ENCODE results near the gene CIDEA. TPM values are rescaled to one million over a fixed set of nuclear protein-coding genes. Genes with fewer than 3 reads are reported as not detected.

Gene CIDEA
- polyA plus RNA-seq, 3 donors: not detected

- no peak for DNase-seq (ENCODE audit: low read depth in 3 of 3, low spot score in 2 of 3)
Observed at GRCh38 chr18:12296087-12296403, 41.9 kb downstream of the CIDEA start.

GRCh38 chr18:12296457-12296856 lies 42.3 kb downstream of the CIDEA start:
- no peak for DNase-seq (ENCODE audit: low read depth in 3 of 3, low spot score in 2 of 3)

GRCh38 chr18:12299862-12300261 lies 45.7 kb downstream of the CIDEA start:
- no peak for DNase-seq (ENCODE audit: low read depth in 3 of 3, low spot score in 2 of 3)

DNA sequence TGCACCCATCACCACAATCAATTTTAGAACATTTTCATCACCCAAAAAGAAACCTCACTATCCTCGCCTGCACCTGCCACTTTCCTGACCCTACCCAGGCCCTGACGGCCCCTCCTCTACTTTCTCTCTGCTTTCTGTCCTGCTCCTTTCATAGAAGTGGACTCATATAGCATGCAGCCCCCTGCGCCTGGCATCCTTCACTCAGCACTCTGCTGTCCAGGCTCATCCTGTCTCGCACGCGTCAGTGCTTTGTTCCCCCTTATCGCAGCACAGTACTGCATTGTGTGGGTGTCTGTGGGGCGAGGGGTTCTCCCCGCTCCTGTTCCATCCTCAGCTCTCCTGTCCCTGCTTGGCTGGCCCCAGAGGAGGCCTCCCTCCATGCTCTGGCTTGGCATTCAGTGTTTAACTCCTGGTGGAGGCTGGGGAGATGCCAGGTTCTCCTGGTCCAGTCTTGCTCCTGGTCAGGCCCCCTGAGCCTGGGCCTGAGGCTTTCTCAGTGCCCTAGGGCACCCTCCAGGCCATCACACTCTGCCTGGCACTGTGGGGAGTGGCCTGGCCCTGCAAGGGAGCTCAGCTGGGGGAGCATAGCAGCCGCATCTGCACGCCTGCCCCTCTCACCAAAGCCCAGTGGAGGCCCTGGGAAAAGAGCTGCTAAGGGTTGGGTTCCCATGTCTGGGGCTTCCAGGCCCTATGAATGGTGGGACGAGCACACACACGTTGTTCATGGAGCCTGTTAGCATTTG lies 47.3 kb downstream of the CIDEA start:
- DNase-seq (ENCODE audit: low read depth in 3 of 3, low spot score in 2 of 3): no peak

DNA sequence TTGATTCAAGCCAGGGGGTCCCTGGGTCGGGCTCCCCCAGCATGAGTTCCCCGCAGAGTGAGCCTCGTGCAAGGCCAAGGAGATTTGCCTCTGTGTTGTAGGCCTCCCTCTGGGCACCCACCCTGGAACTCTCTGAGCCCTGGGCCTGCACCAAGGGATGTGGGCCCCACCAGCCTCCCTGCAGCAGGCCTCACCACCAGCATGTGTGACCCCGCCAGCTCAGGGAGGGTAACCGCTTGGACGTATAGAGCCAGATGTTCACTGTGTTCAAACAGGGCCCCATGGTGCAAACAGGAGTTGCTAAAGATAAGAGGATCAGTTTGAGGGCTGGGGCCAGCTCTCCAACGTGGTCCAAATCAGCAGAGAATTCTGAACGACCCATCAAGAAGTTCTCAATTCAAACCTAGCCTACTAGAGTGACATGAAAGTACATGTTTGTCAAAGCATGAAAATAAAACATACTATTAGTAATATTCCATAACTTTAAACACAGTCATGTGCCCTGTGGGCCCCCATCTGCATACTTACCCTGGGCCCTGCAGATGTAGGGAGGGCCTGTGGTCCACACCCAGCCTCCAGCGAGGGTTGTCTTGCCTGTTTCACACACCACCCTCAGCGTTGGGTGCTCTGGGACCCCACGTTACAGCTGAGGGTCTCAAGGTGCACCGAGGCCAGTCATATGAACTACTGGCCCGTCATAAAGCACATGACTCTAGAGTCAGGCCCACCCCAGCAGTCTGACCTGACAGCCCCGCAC lies 48.4 kb downstream of the CIDEA start:
- DNase-seq (ENCODE audit: low read depth in 3 of 3, low spot score in 2 of 3): no peak

GRCh38 chr18:12304351-12305210 lies 50.4 kb downstream of the CIDEA start:
- no peak for DNase-seq (ENCODE audit: low read depth in 3 of 3, low spot score in 2 of 3)

GRCh38 chr18:12305211-12305610 lies 51.0 kb downstream of the CIDEA start:
- no peak for DNase-seq (ENCODE audit: low read depth in 3 of 3, low spot score in 2 of 3)

- no peak for DNase-seq (ENCODE audit: low read depth in 3 of 3, low spot score in 2 of 3)
Observed at GRCh38 chr18:12305930-12306629, 51.9 kb downstream of the CIDEA start.

GRCh38 chr18:12306752-12307700 lies 52.9 kb downstream of the CIDEA start:
- no peak for DNase-seq (ENCODE audit: low read depth in 3 of 3, low spot score in 2 of 3)

GRCh38 chr18:12307701-12308385 lies 53.7 kb downstream of the CIDEA start, which contains the start of gene TUBB6:
TUBB6 (plus strand) TSS chr18:12308241; CDS start chr18:12308293, 52 bp downstream.
- no peak for DNase-seq (ENCODE audit: low read depth in 3 of 3, low spot score in 2 of 3)

- DNase-seq (ENCODE audit: low read depth in 3 of 3, low spot score in 2 of 3): no peak
Observed at GRCh38 chr18:12308386-12309100, 54.4 kb downstream of the CIDEA start.

DNA sequence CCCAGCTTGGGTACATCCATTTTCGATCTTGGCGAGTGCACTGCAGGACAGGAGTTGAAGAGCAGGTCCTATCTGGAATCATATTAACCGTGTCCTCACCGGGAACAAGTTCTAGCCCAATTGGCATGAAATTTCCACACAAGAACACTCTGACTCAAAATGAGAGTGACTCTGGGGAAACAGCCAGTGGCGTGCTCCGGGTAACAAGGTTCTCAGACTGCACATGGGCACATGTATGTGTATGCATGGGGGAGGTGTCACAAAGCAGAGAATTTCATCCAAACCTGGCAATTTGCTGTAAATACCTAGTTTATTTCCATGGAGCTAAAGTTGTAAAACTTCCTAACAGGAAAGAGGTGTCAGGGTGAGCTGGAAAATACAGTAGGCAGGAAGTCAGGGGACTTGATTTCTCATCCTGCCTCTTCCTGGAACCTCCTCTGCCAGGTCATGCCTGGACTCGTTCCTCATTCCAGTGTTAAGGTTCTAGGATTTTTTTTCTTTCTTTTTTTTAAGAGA lies 55.6 kb downstream of the CIDEA start:
- DNase-seq (ENCODE audit: low read depth in 3 of 3, low spot score in 2 of 3): no peak

DNA sequence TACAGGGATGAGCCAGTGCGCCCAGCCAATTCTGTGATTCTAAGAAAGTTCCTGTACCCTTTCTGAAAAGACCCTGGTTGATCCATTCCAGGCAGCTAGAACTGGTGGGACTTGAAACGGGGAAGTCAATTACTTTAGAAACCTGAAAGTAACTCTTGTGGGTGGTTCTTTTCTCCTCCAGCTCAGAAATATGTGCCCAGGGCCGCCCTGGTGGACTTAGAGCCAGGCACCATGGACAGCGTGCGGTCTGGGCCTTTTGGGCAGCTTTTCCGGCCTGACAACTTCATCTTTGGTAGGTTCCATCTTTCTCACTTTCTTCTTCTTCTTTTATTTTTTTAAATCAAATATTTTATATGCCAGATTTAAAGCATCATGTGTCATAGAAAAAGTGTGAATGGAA lies 56.6 kb downstream of the CIDEA start:
- no peak for DNase-seq (ENCODE audit: low read depth in 3 of 3, low spot score in 2 of 3)

- no peak for DNase-seq (ENCODE audit: low read depth in 3 of 3, low spot score in 2 of 3)
Observed at GRCh38 chr18:12312976-12313375, 58.8 kb downstream of the CIDEA start.

- DNase-seq (ENCODE audit: low read depth in 3 of 3, low spot score in 2 of 3): no peak
Observed at GRCh38 chr18:12313530-12314245, 59.5 kb downstream of the CIDEA start.

DNA sequence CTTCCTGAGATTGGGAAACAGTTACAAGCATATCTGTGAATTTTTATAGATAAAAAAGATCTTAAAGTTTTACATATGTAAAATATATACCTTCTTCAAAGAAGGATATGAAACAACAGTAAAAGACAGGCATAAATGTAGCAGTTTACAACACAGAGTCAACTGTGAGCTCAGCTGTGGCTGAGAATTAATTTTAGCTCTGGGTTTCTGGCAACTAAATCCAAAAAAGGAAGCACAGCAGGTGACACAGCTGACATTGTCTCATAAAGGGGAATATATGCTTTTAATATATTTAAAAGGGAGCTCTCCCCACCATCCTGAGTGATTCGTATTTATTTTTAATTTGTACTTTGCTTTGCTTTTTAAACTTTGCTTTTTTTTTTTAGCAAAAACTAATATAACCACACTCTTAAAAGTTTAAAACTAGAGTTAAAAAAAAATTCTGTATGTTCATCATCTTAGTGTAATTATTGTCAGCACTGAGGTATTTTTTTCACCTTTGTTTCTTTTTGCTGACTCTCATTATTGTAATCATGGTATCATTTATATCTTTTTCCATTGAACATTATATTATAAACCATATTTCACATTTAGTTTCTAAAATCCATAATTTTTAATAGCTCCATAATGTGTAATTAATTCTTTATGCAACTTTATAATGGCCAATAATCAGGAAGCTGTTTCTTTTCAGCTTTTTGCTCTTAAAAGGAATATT lies 60.6 kb downstream of the CIDEA start:
- no peak for DNase-seq (ENCODE audit: low read depth in 3 of 3, low spot score in 2 of 3)

DNA sequence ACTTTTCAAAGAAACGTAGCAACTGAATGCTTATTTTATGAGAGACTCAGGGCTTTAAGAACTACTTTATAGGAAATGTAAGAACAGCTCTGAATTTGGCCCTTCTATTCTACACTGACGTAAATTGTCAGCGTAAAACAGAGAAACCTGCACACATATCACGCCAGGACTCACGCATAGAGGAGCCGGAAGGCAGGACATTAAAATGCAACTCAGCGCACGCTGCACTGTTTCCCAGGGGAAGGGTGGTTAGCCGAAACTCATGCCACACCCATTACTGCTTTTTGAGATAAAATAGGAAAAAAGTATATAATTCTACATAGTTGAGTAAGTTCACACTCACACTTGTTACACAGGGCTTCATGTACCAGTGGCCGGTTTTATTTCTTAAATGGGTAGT lies 61.3 kb downstream of the CIDEA start:
- no peak for DNase-seq (ENCODE audit: low read depth in 3 of 3, low spot score in 2 of 3)
